ENCODE measurements around the gene GREB1L. TPM values are rescaled to one million over a fixed set of nuclear protein-coding genes. Genes with fewer than 3 reads are reported as not detected.

Gene GREB1L
- total and polyA plus RNA-seq, 2 of the 13 experiments (the other 11 are each of a cell fraction or from before 2014, with no cell fraction given): 0.17 to 0.66 TPM

- TF ChIP-seq MLXIP (CRISPR knock-in tag; IDR thresholded peaks at IDR 0.05; ENCODE audit: borderline replicate concordance): no peak
- TF ChIP-seq FUBP1 (CRISPR knock-in tag; IDR thresholded peaks at IDR 0.05; ENCODE audit: borderline replicate concordance): no peak
- TF ChIP-seq GMEB1 (CRISPR knock-in tag; IDR thresholded peaks at IDR 0.05; ENCODE audit: borderline replicate concordance): no peak
- peak; percentile 46; the same call in 1 of the 2 replicates for TF ChIP-seq MIXL1 (CRISPR knock-in tag; IDR thresholded peaks at IDR 0.05)
- TF ChIP-seq NCOR1 (IDR thresholded peaks at IDR 0.05; ENCODE audit: borderline replicate concordance, low read length): peak; percentile 40; the same call in 1 of the 2 replicates
- TF ChIP-seq GMEB2 (CRISPR knock-in tag; IDR thresholded peaks at IDR 0.05; ENCODE audit: low read depth): no peak
- TF ChIP-seq ZNF292 (CRISPR knock-in tag; IDR thresholded peaks at IDR 0.05; ENCODE audit: borderline replicate concordance, low read depth): 0 out of 2 replicates have a peak, but pooled peaks have one; percentile 30
- TF ChIP-seq HNF4A (CRISPR knock-in tag; IDR thresholded peaks at IDR 0.05): peak; percentile 89
- TF ChIP-seq PBX2 (CRISPR knock-in tag; IDR thresholded peaks at IDR 0.05): peak; percentile 56; the same call in 1 of the 2 replicates
- TF ChIP-seq AHDC1 (CRISPR knock-in tag; IDR thresholded peaks at IDR 0.05; ENCODE audit: borderline replicate concordance): peak; percentile 63; the same call in 1 of the 2 replicates
- 0 out of 2 replicates have a peak, but pooled peaks have one; percentile 41 for TF ChIP-seq ARID2 (CRISPR knock-in tag; IDR thresholded peaks at IDR 0.05; ENCODE audit: borderline replicate concordance)
- no peak for TF ChIP-seq SMAD1 (CRISPR knock-in tag; IDR thresholded peaks at IDR 0.05; ENCODE audit: borderline replicate concordance, low read depth)
- peak; percentile 23; the same call in 1 of the 2 replicates for TF ChIP-seq FOXK1 (CRISPR knock-in tag; IDR thresholded peaks at IDR 0.05; ENCODE audit: borderline replicate concordance, low read depth)
Measured at GRCh38 chr18:21264651-21265050, 22.6 kb downstream of the GREB1L start (continued).

Measured in HepG2 (cell line).